HG03139 (cell line): Measurements from ENCODE around the gene FLII.

ENCODE experiments used
- ATAC-seq: cut with Tn5 transposase; IDR thresholded peaks from one replicate; pipeline ENCODE4 v1.9.1; 2021; ENCODE audit not compliant: unreplicated experiment

The FLII gene

DNA sequence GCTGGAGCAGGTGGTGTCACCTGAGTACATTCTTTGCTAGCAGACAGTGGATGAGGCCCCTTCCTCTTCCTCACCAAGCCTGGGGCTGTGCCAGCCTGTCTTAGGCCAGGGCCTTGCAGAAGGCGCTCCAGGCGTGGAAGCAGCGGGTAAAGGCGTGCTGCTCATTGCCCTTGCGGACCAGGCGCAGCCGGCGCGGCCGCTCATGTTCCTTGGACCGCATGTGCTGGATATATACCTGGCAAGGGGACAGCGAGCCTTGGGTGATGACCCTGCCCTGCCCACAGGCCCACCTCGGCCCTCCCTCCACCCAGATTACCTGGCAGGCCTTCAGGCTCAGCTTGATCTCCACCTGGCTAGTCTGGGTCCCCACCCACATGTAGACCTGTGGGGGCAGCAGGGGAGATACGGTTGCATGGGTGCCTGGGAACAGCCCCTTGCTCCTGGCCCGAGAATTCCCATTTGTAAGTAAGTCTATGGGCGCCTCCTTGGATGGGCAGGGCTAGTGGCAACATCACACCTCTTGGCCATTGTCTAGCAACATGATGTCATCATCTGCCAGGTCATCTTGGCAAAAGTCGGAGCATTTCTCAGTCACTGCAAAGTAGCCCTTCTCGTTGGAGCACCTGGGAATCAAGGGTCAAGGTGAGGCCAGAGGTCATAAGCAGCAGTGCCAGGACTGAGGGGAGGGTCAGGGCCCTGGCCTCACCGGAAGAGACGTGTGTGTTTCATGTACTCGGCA, 13.3 kb downstream of the FLII start:
- no peak for ATAC-seq

GRCh38 chr17:18241229-18241871, 17.2 kb downstream of the FLII start:
- no peak for ATAC-seq

GRCh38 chr17:18240449-18240848, 18.1 kb downstream of the FLII start:
- ATAC-seq: no peak

DNA sequence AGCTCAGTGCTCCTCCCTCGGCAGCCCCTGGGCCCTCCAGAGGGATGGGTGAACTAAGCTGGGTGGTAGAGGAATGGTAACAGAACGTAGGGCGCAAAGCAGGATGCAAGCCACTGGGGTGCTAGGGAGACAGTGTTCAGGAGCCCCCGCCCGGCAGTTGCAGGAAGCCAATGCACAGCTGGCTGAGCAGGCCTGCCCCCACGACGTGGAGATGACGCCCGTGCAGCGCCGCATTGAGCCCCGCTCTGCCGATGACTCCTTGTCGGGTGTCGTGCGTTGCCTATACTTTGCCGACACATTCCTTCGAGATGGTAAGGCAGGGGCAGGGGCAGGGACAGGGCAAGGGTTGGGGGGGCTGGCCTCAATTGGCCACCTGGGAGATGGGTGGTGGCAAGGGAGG, 20.2 kb downstream of the FLII start:
- no peak for ATAC-seq

DNA sequence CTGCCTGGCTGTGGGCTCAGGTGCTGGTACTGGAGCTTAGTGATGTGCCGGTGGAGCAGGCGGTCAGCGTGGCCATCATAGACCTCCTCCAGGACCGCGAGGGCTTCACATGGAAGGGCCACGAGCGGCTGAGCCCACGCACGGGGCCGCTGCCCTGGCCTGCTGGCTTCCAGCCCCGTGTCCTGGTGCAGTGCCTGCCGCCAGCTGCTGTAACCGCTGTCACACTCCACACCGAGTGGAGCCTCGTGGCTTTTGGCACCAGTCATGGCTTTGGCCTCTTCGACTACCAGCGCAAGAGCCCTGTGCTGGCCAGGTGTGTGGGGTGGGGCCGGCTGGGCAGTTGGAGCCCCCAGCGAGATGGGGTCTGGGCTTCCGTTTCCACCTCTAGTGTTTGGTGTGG, 21.1 kb downstream of the FLII start:
- no peak for ATAC-seq

- ATAC-seq: no peak
Measured at GRCh38 chr17:18236494-18236893, 22.0 kb downstream of the FLII start.

DNA sequence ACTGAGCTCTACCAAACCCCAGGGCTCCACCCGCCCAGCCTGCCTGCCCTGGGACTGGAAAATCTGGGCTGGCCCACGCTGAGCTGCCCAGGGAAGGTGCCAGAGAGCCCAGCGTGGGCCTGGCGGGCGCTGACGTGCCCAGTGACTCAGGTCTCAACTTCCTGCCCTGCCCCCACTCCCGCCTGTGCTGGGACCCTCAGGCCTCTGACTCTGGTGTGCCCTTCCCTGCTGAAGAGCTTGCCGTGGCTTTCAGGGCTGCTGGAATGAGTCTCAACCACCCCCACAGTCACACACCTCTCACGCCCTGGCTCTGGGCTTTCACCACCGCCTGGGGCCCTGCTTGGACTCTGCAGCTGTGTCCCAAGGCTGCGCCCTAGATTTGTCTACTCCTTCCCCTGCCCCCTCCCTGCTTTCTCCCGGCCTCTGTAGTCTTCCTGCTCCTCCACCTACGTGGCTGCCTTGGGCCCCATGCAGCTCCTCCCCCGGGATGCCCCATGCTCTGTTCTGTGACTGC, 22.7 kb downstream of the FLII start:
- ATAC-seq: no peak

DNA sequence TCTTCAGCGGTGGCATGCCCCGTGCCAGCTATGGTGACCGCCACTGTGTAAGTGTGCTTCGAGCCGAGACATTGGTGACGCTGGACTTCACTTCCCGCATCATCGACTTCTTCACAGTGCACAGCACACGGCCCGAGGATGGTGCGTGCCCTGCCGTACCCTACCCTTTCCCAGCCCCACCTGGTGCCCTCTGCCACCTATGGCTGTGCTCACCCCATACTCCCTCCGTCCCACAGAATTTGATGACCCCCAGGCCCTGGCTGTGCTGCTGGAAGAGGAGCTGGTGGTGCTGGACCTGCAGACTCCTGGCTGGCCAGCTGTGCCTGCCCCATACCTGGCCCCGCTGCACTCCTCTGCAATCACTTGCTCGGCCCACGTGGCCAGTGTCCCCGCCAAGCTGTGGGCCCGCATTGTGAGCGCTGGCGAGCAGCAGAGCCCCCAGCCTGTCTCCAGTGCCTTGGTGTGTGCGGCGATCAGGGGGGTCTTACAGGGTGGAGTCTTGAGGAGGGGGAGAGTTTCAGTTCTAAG, 23.6 kb downstream of the FLII start:
- ATAC-seq: no peak

GRCh38 chr17:18233803-18234518, 24.6 kb downstream of the FLII start:
- no peak for ATAC-seq

- ATAC-seq: no peak
Measured at GRCh38 chr17:18231164-18231563, 27.4 kb downstream of the FLII start.

DNA sequence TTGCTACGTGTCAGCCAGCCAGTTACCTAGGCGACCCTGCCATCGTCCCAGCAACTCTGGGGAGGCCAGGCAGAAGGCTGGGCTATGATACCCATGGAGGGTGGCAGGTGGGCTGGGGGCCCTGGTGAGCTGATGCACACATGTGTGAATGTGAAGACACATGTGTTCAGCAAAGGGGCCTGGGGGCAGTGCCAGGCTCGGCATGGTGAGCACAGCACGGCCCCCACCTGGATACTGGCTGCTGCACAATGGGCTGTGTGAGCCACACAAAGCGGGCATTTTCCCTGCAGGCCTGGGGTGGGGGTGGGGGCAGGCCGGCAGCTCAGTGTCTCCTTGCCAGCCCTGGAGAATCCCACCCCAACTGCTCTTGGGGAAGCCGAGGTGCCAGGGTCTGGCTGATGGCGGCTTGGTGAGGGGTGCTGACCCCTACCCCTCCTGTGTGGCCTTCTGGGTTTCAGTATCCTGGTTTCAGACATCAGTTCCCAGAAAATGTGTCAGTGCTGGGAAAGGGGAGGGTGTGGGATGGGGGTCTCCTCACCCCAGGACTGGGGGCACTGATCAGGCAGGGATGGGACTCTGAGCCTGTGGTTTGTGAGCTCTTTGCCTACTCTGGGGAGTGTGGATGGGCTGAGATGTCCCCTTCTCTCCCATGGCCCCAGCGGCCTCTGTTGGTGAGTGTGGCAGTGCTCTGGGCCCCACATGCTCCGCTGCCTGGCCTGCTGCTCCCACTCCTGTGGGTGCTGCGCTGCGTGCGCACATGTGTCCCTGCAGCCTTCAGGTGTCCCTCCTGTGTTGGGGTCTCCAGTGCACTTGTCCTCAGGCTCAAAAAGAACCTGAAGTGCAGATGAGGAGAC, 28.0 kb downstream of the FLII start:
- no peak for ATAC-seq

- ATAC-seq: no peak
Measured at GRCh38 chr17:18229771-18230170, 28.8 kb downstream of the FLII start.

GRCh38 chr17:18229254-18229653, 29.3 kb downstream of the FLII start:
- no peak for ATAC-seq

- ATAC-seq: no peak
Measured at GRCh38 chr17:18228176-18228682, 30.3 kb downstream of the FLII start.

DNA sequence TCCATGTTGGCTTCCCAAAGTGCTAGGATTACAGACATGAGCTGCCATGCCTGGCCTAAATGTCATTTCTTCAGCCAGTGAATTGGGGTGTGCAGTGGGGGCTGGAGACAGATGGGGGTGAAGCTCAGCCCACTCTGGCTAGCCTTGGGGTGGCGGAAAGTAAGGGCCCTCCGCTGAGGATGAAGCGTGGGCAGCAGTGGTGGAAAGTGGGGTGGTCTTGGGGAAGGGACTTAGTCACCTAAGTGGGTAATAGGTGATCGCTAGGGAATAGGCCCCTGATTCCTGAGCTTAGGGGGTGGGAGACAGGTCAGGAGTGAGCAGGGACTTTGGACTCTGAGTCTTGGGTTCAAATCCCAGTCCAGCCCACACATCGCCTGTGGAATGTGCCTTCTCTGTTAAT, 30.9 kb downstream of the FLII start:
- no peak for ATAC-seq

- no peak for ATAC-seq
Measured at GRCh38 chr17:18226284-18226945, 32.1 kb downstream of the FLII start.

DNA sequence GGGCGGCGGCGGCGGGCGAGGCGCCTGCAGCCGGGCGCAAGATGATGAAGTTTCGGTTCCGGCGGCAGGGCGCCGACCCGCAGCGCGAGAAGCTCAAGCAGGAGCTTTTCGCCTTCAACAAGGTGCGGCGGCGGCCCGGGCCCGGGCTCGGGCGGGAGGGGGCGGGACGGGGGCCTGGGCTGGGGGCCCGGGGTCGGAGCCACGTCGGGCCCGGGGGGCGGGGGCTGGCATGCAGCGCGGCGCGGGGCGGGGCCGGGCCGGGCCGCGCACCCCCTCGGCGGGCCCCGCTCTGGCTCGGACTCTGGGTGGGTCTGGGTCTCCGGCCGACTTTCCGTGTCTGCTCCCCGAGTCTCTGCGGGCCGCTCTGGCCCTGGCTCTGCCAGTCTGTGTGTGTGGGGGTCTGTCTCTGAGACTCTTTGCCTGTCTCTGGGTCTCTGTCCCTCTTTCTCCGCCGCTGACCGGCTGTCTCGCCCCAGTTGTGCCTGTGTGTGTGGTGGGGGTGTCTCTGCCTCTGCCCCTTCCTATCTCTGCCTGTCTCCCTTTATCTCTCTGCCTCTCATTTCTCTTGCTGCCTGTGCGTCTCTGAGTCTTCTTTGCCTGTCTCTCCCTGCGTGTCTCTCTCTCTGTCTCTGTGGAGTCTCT, 32.8 kb downstream of the FLII start:
- ATAC-seq: peak; percentile 2

- peak; percentile 80 for ATAC-seq
Measured at GRCh38 chr17:18225121-18225641, 33.4 kb downstream of the FLII start, which contains the start of gene LLGL1. LLGL1 (plus strand) TSS chr17:18225635; CDS start chr17:18225683, 48 bp downstream.
